ENCODE results near the gene GSAP.

GSAP gene

GRCh38 chr7:77409005-77409738 lies 7.0 kb downstream of the GSAP start:
- no peak for DNase-seq (ENCODE audit: low spot score)

GRCh38 chr7:77407906-77408305 lies 8.2 kb downstream of the GSAP start:
- DNase-seq (ENCODE audit: low spot score): no peak

- DNase-seq (ENCODE audit: low spot score): no peak
Observed at GRCh38 chr7:77406421-77406820, 9.7 kb downstream of the GSAP start.

- DNase-seq (ENCODE audit: low spot score): no peak
Observed at GRCh38 chr7:77404641-77405040, 11.5 kb downstream of the GSAP start.

- DNase-seq (ENCODE audit: low spot score): no peak
Observed at GRCh38 chr7:77403957-77404356, 12.2 kb downstream of the GSAP start.

GRCh38 chr7:77402818-77403217 lies 13.3 kb downstream of the GSAP start:
- no peak for DNase-seq (ENCODE audit: low spot score)

GRCh38 chr7:77401002-77401401 lies 15.1 kb downstream of the GSAP start:
- no peak for DNase-seq (ENCODE audit: low spot score)

GRCh38 chr7:77399816-77400215 lies 16.3 kb downstream of the GSAP start:
- DNase-seq (ENCODE audit: low spot score): no peak

GRCh38 chr7:77396894-77397547 lies 19.1 kb downstream of the GSAP start:
- DNase-seq (ENCODE audit: low spot score): no peak

- DNase-seq (ENCODE audit: low spot score): no peak
Observed at GRCh38 chr7:77395626-77396025, 20.5 kb downstream of the GSAP start.

- DNase-seq (ENCODE audit: low spot score): no peak
Observed at GRCh38 chr7:77393954-77394353, 22.2 kb downstream of the GSAP start.

- DNase-seq (ENCODE audit: low spot score): no peak
Observed at GRCh38 chr7:77393261-77393660, 22.9 kb downstream of the GSAP start.

- no peak for DNase-seq (ENCODE audit: low spot score)
Observed at GRCh38 chr7:77391230-77391629, 24.9 kb downstream of the GSAP start.

- no peak for DNase-seq (ENCODE audit: low spot score)
Observed at GRCh38 chr7:77388055-77388641, 28.0 kb downstream of the GSAP start.

GRCh38 chr7:77386165-77386822 lies 29.9 kb downstream of the GSAP start:
- no peak for DNase-seq (ENCODE audit: low spot score)

GRCh38 chr7:77383333-77383740 lies 32.8 kb downstream of the GSAP start:
- no peak for DNase-seq (ENCODE audit: low spot score)

GRCh38 chr7:77382532-77382931 lies 33.6 kb downstream of the GSAP start:
- no peak for DNase-seq (ENCODE audit: low spot score)

- no peak for DNase-seq (ENCODE audit: low spot score)
Observed at GRCh38 chr7:77378584-77378983, 37.6 kb downstream of the GSAP start.

- no peak for DNase-seq (ENCODE audit: low spot score)
Observed at GRCh38 chr7:77370606-77371005, 45.5 kb downstream of the GSAP start.

GRCh38 chr7:77368974-77369373 lies 47.2 kb downstream of the GSAP start:
- peak; percentile 4 for DNase-seq (ENCODE audit: low spot score)

- DNase-seq (ENCODE audit: low spot score): no peak
Observed at GRCh38 chr7:77367976-77368375, 48.2 kb downstream of the GSAP start.

GRCh38 chr7:77362905-77363304 lies 53.2 kb downstream of the GSAP start:
- no peak for DNase-seq (ENCODE audit: low spot score)

- no peak for DNase-seq (ENCODE audit: low spot score)
Observed at GRCh38 chr7:77360969-77361368, 55.2 kb downstream of the GSAP start.
